Spleen (tissue), 11 donors: ENCODE results near the gene OSTF1. TPM values are rescaled to one million over a fixed set of nuclear protein-coding genes. Genes with fewer than 3 reads are reported as not detected.

Source experiments
- DNase-seq: peaks from one replicate; pipeline ENCODE4 v3.0.0-alpha.2; 2020
- H3K27ac ChIP-seq, 8 donors: fragments of 200-600 bp; sonication (generic) in 7 of 8; 1 replicate in 4 of 8; 2 replicates in 4 of 8; pipeline versions ENCODE4 v1.5.0 to v1.8.0; 2016 to 2021; ENCODE audit warnings: inconsistent platforms in 4 of 8, mild to moderate bottlenecking in 4 of 8, moderate library complexity in 1 of 8
- H3K27me3 ChIP-seq, 7 donors: fragments of 200-600 bp; sonication (generic) in 6 of 7; replicated peaks in 1 of 7; 1 replicate in 4 of 7; 2 replicates in 3 of 7; pipeline versions ENCODE4 v1.5.0 to v1.8.0; 2016 to 2021; ENCODE audit warnings: inconsistent platforms in 3 of 7, mild to moderate bottlenecking in 1 of 7
- H3K36me3 ChIP-seq, 6 donors: fragments of 200-600 bp; sonication (generic) in 5 of 6; 1 replicate in 4 of 6; 2 replicates in 2 of 6; pipeline versions ENCODE4 v1.5.0 to v1.8.0; 2016 to 2021; ENCODE audit warnings: inconsistent platforms in 2 of 6
- H3K4me1 ChIP-seq, 6 donors: fragments of 200-600 bp; sonication (generic) in 5 of 6; 1 replicate in 3 of 6; 2 replicates in 3 of 6; pipeline versions ENCODE4 v1.5.0 to v1.8.0; 2016 to 2021; ENCODE audit warnings: inconsistent platforms in 3 of 6
- H3K4me3 ChIP-seq, 8 donors: fragments of 200-600 bp; sonication (generic) in 7 of 8; 1 replicate in 4 of 8; 2 replicates in 4 of 8; pipeline versions ENCODE4 v1.5.0 to v1.8.0; 2016 to 2021; ENCODE audit warnings: inconsistent platforms in 4 of 8, mild to moderate bottlenecking in 4 of 8, moderate library complexity in 2 of 8
- H3K9me3 ChIP-seq, 8 donors: fragments of 200-600 bp; sonication (generic) in 7 of 8; 1 replicate in 4 of 8; 2 replicates in 4 of 8; pipeline versions ENCODE4 v1.5.0 to v1.8.0; 2016 to 2021; ENCODE audit warnings: inconsistent platforms in 4 of 8
- POLR2A ChIP-seq, 3 donors: fragments of 450-650 bp; IDR thresholded peaks; one replicate each; pipeline ENCODE4 v1.5.1; 2017; ENCODE audit warnings: antibody characterized with exemption in 3 of 3, mild to moderate bottlenecking in 1 of 3
- POLR2AphosphoS5 ChIP-seq, 3 donors: sonication (generic); formaldehyde crosslinking; IDR thresholded peaks; one replicate each; pipeline ENCODE4 v1.5.1; 2017; ENCODE audit warnings: antibody characterized with exemption in 3 of 3
- WGBS, 5 donors: extraction: QIAGEN DNeasy Blood & Tissue Kit in 3 of 5; methylation state at CpG; one replicate each; pipeline versions ENCODE4 v1.1.5 to v1.1.7; 2013 to 2018; 5-methylcytosine and 5-hydroxymethylcytosine counted together
- intact Hi-C: fragments of 100-400 bp; cut with DNase I; formaldehyde crosslinking; loops from one replicate; pipeline ENCODE4 v1.15.0; 2023; ENCODE audit warnings: low total_unique reads
- polyA plus RNA-seq, 3 donors: library from polyadenylated mRNA; stranded (reverse); fragments of 200-250 nt; gene quantifications; one replicate each; pipeline ENCODE4 v1.2.1, GENCODE V29; 2013
- total RNA-seq, 7 donors: library from RNA; depleted of rRNA in 3 of 7; stranded (reverse); fragments of >200 nt in 3 of 7; fragmentation: NEBNext Ultra II Directional in 4 of 7; extraction: Animal tissue kit (Norgen Biotek cat#: 25700) in 4 of 7; gene quantifications; one replicate each; pipeline versions ENCODE4 v1.1.0 to v1.2.1, GENCODE V29; 2016 to 2021
- TF ChIP-seq, protein P1 (sequence below), 11 experiments: fragments of 200-600 bp in 7 of 11; fragments of 450-650 bp in 4 of 11; sonication (generic) in 4 of 11; IDR thresholded peaks in 8 of 11; conservative IDR thresholded peaks in 3 of 11; 1 replicate in 7 of 11; 2 replicates in 4 of 11; pipeline versions ENCODE4 v1.4.0 to v1.8.0; 2016 to 2021; ENCODE audit warnings: antibody characterized with exemption in 11 of 11, inconsistent platforms in 4 of 11, mild to moderate bottlenecking in 1 of 11
- donor health status: healthy with polysubstance abuse.
- donor health status: DM: no; HTN: no; CAD: no; lungs with moderate emphysema.
- donor health status: DM: no; HTN: no; CAD: no.
- donor health status: Bipolar disorder and iron deficiency.
- donor health status: healthy.
- donor health status: DM: no; HTN: no; CAD: no.
- donor health status: DM: yes; HTN: yes; CAD: no.

The OSTF1 gene
- total and polyA plus RNA-seq, 10 donors: 58.4 to 123 (median 100) TPM

DNA sequence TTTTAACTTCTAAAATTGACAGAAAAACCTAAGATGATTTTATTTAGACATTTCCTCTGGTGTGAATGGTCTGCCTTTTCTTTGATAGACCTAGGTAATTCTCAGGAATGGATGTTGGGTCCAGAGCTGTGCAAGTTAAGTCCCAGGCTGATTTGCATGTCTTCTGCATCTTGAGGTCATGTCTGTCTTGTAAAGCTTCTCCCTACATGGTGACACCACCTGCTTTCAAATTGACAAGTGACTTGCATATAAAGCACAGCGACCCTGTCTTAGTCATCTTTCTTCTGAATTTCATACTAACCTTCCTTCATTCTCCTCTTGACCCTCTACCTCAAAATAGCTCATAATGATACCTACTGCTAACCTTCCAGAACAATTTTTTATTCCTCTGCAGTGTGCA, 29.2 kb downstream of the OSTF1 start:
- no peaks in the 10 kb centered on the region for H3K27me3 ChIP-seq
- TF ChIP-seq POLR2A (IDR thresholded peaks at IDR 0.05): no peak
- TF ChIP-seq, protein P1, sequence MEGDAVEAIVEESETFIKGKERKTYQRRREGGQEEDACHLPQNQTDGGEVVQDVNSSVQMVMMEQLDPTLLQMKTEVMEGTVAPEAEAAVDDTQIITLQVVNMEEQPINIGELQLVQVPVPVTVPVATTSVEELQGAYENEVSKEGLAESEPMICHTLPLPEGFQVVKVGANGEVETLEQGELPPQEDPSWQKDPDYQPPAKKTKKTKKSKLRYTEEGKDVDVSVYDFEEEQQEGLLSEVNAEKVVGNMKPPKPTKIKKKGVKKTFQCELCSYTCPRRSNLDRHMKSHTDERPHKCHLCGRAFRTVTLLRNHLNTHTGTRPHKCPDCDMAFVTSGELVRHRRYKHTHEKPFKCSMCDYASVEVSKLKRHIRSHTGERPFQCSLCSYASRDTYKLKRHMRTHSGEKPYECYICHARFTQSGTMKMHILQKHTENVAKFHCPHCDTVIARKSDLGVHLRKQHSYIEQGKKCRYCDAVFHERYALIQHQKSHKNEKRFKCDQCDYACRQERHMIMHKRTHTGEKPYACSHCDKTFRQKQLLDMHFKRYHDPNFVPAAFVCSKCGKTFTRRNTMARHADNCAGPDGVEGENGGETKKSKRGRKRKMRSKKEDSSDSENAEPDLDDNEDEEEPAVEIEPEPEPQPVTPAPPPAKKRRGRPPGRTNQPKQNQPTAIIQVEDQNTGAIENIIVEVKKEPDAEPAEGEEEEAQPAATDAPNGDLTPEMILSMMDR (IDR thresholded peaks at IDR 0.05 in 8 of 11, conservative IDR thresholded peaks at IDR 0.05 in 3 of 11): no peak
- TF ChIP-seq POLR2AphosphoS5 (IDR thresholded peaks at IDR 0.05): no peak
- intact Hi-C loops: no loop called here
- H3K36me3 ChIP-seq: peaks cover 0 to 55% (median 39%) of the 10 kb centered on the region in 6 donors
- DNase-seq: no peak
- no peak overlapping the region for H3K27ac ChIP-seq
- no peaks in the 10 kb centered on the region for H3K9me3 ChIP-seq
- H3K4me3 ChIP-seq: no peak overlapping the region
- H3K4me1 ChIP-seq: peaks cover 9 to 99% (median 45%) of the 10 kb centered on the region in 6 donors
- 70 to 88% (median 85%) methylated on average over 1 of the region's 1 CpG for WGBS, 5 donors

DNA sequence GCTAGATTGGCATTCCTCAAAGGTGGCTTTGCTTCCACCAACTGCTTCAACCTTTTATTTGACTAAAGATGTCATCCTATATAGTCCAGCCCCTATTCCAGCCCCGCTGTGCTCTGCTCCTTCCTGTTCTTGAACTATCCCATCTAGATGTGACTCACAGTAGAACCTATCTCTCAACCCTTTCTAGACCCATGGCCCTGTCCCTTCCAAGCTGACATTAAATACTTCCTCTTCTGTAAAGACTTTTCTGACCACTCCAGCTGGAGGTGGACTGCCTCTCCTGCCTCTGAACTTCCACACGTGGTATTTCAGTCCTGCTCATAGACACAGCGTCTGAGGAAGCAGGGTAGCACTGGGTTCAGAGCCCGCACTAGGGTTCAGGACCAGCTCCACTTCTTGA, 32.4 kb downstream of the OSTF1 start:
- Histone ChIP-seq H3K27me3 (no peaks in the 10 kb centered on the region), H3K36me3 (peaks cover 0 to 79% (median 39%) of the 10 kb centered on the region in 6 donors), H3K9me3 (no peaks in the 10 kb centered on the region), H3K4me1 (peaks cover 0 to 98% (median 32%) of the 10 kb centered on the region in 6 donors), H3K27ac (peak overlapping the region in 3 of 8 donors; percentile 41 to 56 (median 49)), H3K4me3 (no peak overlapping the region)
- no peak for DNase-seq
- TF ChIP-seq POLR2A (IDR thresholded peaks at IDR 0.05) (no peak), POLR2AphosphoS5 (IDR thresholded peaks at IDR 0.05) (no peak)
- TF ChIP-seq, protein P1 (IDR thresholded peaks at IDR 0.05 in 8 of 11, conservative IDR thresholded peaks at IDR 0.05 in 3 of 11): no peak
- intact Hi-C loops: no loop called here
- WGBS, 5 donors: 83 to 90% (median 87%) methylated on average over 4 of the region's 4 CpGs

DNA sequence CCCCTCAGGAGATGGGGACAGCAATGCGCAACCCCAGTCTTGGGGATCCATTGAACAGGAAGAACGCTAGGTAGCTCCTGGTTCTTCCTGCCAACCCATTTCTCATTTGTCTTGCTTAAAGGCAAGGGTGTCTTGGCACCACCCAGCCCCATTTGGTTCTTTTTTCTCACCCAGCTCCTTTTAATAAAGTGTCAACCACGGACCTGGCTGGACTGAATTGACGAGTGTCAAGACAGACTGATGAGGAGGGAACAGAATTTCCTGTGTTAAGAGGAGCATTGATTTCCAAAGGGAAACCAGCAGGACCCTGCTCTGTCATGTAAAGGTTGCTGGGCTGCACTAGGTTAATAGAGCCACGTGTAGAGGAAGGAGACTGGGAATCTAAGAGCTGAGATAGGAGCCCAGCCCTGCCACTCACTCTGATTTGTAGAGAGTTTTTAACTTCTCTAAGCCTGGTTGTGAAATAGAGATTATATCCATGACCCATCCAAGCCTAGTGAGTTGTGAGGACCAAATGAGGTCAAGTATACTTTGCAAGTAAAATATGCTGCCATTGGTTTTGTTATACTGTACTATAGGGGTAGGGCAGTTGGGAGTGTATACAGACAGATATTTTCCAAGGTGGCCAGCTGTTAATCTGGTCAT, 33.7 kb downstream of the OSTF1 start:
- Histone ChIP-seq H3K36me3 (peaks cover 0 to 91% (median 39%) of the 10 kb centered on the region in 6 donors), H3K27me3 (no peaks in the 10 kb centered on the region), H3K4me3 (no peak overlapping the region), H3K27ac (peak overlapping the region in 3 of 8 donors; percentile 10 to 32 (median 24)), H3K4me1 (peaks cover 0 to 98% (median 24%) of the 10 kb centered on the region in 6 donors), H3K9me3 (no peaks in the 10 kb centered on the region)
- intact Hi-C loops: no loop called here
- WGBS, 5 donors: 77 to 88% (median 83%) methylated on average over 5 of the region's 5 CpGs
- no peak for DNase-seq
- TF ChIP-seq, protein P1 (IDR thresholded peaks at IDR 0.05 in 8 of 11, conservative IDR thresholded peaks at IDR 0.05 in 3 of 11): no peak
- TF ChIP-seq POLR2AphosphoS5 (IDR thresholded peaks at IDR 0.05): no peak
- TF ChIP-seq POLR2A (IDR thresholded peaks at IDR 0.05): no peak

DNA sequence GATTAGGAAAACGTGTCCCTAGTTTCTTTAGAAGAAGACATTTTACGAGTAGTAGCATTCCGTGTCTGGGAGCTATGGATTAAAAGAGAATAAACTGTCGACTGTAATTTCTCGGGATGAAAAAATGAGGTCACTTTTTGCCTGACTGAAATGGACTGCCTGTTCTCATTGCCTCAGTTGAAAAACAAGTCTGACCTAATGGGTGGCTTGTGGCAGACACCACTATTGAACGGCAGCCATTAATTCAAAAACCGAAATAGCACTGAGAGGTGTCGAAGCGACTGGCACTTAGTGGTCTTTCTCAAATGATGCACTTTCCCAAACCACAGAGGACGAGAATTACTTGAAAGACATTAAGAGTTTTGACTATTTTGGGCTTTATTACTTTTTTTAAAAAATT, 35.4 kb downstream of the OSTF1 start:
- no peaks in the 10 kb centered on the region for H3K27me3 ChIP-seq
- no peak for DNase-seq
- H3K4me3 ChIP-seq: no peak overlapping the region
- 91 to 94% (median 93%) methylated on average over 10 of the region's 10 CpGs for WGBS, 5 donors
- H3K27ac ChIP-seq: no peak overlapping the region
- peaks cover 0 to 92% (median 19%) of the 10 kb centered on the region in 6 donors for H3K4me1 ChIP-seq
- intact Hi-C loops: no loop called here
- H3K36me3 ChIP-seq: peaks cover 0 to 82% (median 28%) of the 10 kb centered on the region in 6 donors
- H3K9me3 ChIP-seq: no peaks in the 10 kb centered on the region
- TF ChIP-seq POLR2AphosphoS5 (IDR thresholded peaks at IDR 0.05) (no peak), POLR2A (IDR thresholded peaks at IDR 0.05) (no peak)
- TF ChIP-seq, protein P1 (IDR thresholded peaks at IDR 0.05 in 8 of 11, conservative IDR thresholded peaks at IDR 0.05 in 3 of 11): no peak
